ENCODE results near the gene ZNF385B. TPM values are rescaled to one million over a fixed set of nuclear protein-coding genes. Genes with fewer than 3 reads are reported as not detected.

ZNF385B gene
- total and polyA plus RNA-seq, 10 of the 15 experiments (the other 5 are each of a cell fraction or from before 2014, with no cell fraction given) = not detected

GRCh38 chr2:179875864-179876263, 14.5 kb upstream of the ZNF385B start:
- BruUV-seq (replicated peaks) = no TSS peak
- Histone ChIP-seq H2AFZ (ENCODE audit: control insufficient read depth, low read depth, low read length) (no peak overlapping the region), H3K27ac (ENCODE audit: control insufficient read depth, insufficient read depth) (no peak overlapping the region), H4K20me1 (ENCODE audit: control insufficient read depth, insufficient read depth) (no peaks in the 10 kb centered on the region), H3K9ac (ENCODE audit: control insufficient read depth, insufficient read depth, low read length) (no peak overlapping the region), H3K4me1 (ENCODE audit: control insufficient read depth, insufficient read depth, low read length) (no peaks in the 10 kb centered on the region), H3K79me2 (ENCODE audit: control insufficient read depth, insufficient read depth, low read length) (no peaks in the 10 kb centered on the region), H3K4me3 (no peak overlapping the region), H3K4me2 (ENCODE audit: control insufficient read depth, insufficient read depth) (no peak overlapping the region), H3K27me3 (replicated peaks in 1 of 2; ENCODE audit: control insufficient read depth in 2 of 2, insufficient read depth in 2 of 2, low read length in 1 of 2) (no peaks in the 10 kb centered on the region; a peak in 1 of 4 replicates), H3K9me3 (replicated peaks; ENCODE audit: control insufficient read depth, insufficient read depth, low read length) (no peaks in the 10 kb centered on the region), H3K36me3 (ENCODE audit: control insufficient read depth in 2 of 2, insufficient read depth in 2 of 2, low read length in 1 of 2) (no peaks in the 10 kb centered on the region)
- intact Hi-C loops (cut with micrococcal nuclease; ENCODE audit: unreplicated experiment) = no loop called here
- no peak for DNase-seq (ENCODE audit: low read depth, low spot score)
- SMC1A ChIA-PET (ENCODE audit: uncharacterized antibody, unreplicated experiment) = interaction anchor here (0.8 kb wide), 1 partner anchor 10 kb away, joined by 3 read pairs; no protein-coding TSS in a partner anchor
- CTCF ChIA-PET = interaction anchor here (1.9 kb wide), 1 partner anchor 9 kb away, joined by 5 read pairs; no protein-coding TSS in a partner anchor
- TF ChIP-seq SREBF2 (IDR thresholded peaks at IDR 0.05; ENCODE audit: low read length) (no peak), IRF4 (IDR thresholded peaks at IDR 0.05; ENCODE audit: low read depth, low read length) (no peak), ATF7 (IDR thresholded peaks at IDR 0.05; ENCODE audit: low read depth) (no peak), USF2 (IDR thresholded peaks at IDR 0.05; ENCODE audit: borderline replicate concordance, low read depth, low read length) (no peak), RBBP5 (conservative IDR thresholded peaks at IDR 0.05) (no peak), IKZF1 (conservative IDR thresholded peaks at IDR 0.05) (no peak), MXI1 (IDR thresholded peaks at IDR 0.05; ENCODE audit: low read depth, low read length) (no peak), JUNB (IDR thresholded peaks at IDR 0.05) (no peak)
- no peak for ATAC-seq
- FAIRE-seq = no peak
- POLR2A ChIA-PET = no interaction called here
- in situ Hi-C loops (cut with MboI) = no loop called here
- RAD21 ChIA-PET (ENCODE audit: unreplicated experiment) = no interaction called here

- H3K27ac ChIP-seq (ENCODE audit: control insufficient read depth, insufficient read depth) = no peak overlapping the region
- no peak overlapping the region for H2AFZ ChIP-seq (ENCODE audit: control insufficient read depth, low read depth, low read length)
- 34% methylated on average over 6 of the region's 6 CpGs for WGBS (ENCODE audit: insufficient coverage, insufficient replicate concordance, low lambda C conversion rate, missing lambda C conversion rate)
- no peaks in the 10 kb centered on the region for H4K20me1 ChIP-seq (ENCODE audit: control insufficient read depth, insufficient read depth)
- in situ Hi-C loops (cut with MboI) = no loop called here
- RAD21 ChIA-PET (ENCODE audit: unreplicated experiment) = no interaction called here
- SMC1A ChIA-PET (ENCODE audit: uncharacterized antibody, unreplicated experiment) = no interaction called here
- CTCF ChIA-PET = interaction anchor here (0.8 kb wide), 1 partner anchor 10 kb away, joined by 3 read pairs; no protein-coding TSS in a partner anchor
- no peaks in the 10 kb centered on the region for H3K9me3 ChIP-seq (replicated peaks; ENCODE audit: control insufficient read depth, insufficient read depth, low read length)
- no peak for DNase-seq (ENCODE audit: low read depth, low spot score)
- no peaks in the 10 kb centered on the region; the same call in 1 of the 2 replicates for H3K4me1 ChIP-seq (ENCODE audit: control insufficient read depth, insufficient read depth, low read length)
- no peak overlapping the region for H3K4me2 ChIP-seq (ENCODE audit: control insufficient read depth, insufficient read depth)
- FAIRE-seq = no peak
- no TSS peak for BruUV-seq (replicated peaks)
- no peak overlapping the region for H3K9ac ChIP-seq (ENCODE audit: control insufficient read depth, insufficient read depth, low read length)
- peaks cover 5 to 17% of the 10 kb centered on the region in 2 experiments for H3K27me3 ChIP-seq (replicated peaks in 1 of 2; ENCODE audit: control insufficient read depth in 2 of 2, insufficient read depth in 2 of 2, low read length in 1 of 2)
- intact Hi-C loops (cut with micrococcal nuclease; ENCODE audit: unreplicated experiment) = no loop called here
- POLR2A ChIA-PET = no interaction called here
- no peaks in the 10 kb centered on the region for H3K36me3 ChIP-seq (ENCODE audit: control insufficient read depth in 2 of 2, insufficient read depth in 2 of 2, low read length in 1 of 2)
- no peak overlapping the region for H3K4me3 ChIP-seq
- H3K79me2 ChIP-seq (ENCODE audit: control insufficient read depth, insufficient read depth, low read length) = no peaks in the 10 kb centered on the region
- ATAC-seq = no peak
- TF ChIP-seq SREBF1 (IDR thresholded peaks at IDR 0.05; ENCODE audit: low read length) (no peak), TARDBP (IDR thresholded peaks at IDR 0.05; ENCODE audit: borderline replicate concordance) (no peak), MLLT1 (IDR thresholded peaks at IDR 0.05) (no peak), SIX5 (IDR thresholded peaks at IDR 0.05; ENCODE audit: low read depth, low read length, severe bottlenecking) (no peak), SMARCA5 (IDR thresholded peaks at IDR 0.05) (no peak), WRNIP1 (IDR thresholded peaks at IDR 0.05; ENCODE audit: borderline replicate concordance, low read depth, low read length) (no peak), E2F8 (IDR thresholded peaks at IDR 0.05; ENCODE audit: low read depth, partially characterized antibody) (no peak)
Observed at GRCh38 chr2:179862898-179863458, 1.6 kb upstream of the ZNF385B start.
